ENCODE results near the gene RFX3. TPM values are rescaled to one million over a fixed set of nuclear protein-coding genes. Genes with fewer than 3 reads are reported as not detected.

The RFX3 gene
- total RNA-seq, 6 experiments from 2014 or later = 2.8 to 4.2 (median 3.5) TPM

DNA sequence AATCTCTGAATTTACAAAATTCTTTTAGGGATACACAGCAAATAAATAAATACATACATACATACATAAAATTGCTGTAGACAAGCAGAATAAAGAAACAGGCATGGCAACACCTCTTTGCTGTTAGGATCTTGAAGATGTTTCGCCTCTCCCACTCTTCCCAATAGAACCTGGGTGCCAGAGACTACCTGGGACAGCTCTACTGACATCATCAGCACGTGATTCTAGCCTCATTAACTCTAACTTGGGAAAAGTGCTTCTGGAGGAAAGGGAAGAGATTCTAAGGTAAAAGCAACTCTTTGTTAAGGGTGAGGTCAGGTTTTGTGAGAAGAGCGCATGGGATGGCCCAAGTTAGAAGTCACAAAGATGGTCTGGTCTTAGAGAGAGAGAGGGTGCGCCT lies 339.1 kb downstream of the RFX3 start:
- Mint-ChIP-seq H3K27me3 (ENCODE audit: insufficient read depth) (peaks cover 12% of the 10 kb centered on the region), H3K36me3 (ENCODE audit: low read depth) (no peaks in the 10 kb centered on the region), H3K9me3 (no peaks in the 10 kb centered on the region), H3K27ac (no peak overlapping the region), H3K4me3 (no peak overlapping the region), H3K4me1 (ENCODE audit: low read depth) (no peaks in the 10 kb centered on the region)
- TF ChIP-seq, protein P1, sequence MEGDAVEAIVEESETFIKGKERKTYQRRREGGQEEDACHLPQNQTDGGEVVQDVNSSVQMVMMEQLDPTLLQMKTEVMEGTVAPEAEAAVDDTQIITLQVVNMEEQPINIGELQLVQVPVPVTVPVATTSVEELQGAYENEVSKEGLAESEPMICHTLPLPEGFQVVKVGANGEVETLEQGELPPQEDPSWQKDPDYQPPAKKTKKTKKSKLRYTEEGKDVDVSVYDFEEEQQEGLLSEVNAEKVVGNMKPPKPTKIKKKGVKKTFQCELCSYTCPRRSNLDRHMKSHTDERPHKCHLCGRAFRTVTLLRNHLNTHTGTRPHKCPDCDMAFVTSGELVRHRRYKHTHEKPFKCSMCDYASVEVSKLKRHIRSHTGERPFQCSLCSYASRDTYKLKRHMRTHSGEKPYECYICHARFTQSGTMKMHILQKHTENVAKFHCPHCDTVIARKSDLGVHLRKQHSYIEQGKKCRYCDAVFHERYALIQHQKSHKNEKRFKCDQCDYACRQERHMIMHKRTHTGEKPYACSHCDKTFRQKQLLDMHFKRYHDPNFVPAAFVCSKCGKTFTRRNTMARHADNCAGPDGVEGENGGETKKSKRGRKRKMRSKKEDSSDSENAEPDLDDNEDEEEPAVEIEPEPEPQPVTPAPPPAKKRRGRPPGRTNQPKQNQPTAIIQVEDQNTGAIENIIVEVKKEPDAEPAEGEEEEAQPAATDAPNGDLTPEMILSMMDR (IDR thresholded peaks at IDR 0.05) = no peak
- no peak for DNase-seq

DNA sequence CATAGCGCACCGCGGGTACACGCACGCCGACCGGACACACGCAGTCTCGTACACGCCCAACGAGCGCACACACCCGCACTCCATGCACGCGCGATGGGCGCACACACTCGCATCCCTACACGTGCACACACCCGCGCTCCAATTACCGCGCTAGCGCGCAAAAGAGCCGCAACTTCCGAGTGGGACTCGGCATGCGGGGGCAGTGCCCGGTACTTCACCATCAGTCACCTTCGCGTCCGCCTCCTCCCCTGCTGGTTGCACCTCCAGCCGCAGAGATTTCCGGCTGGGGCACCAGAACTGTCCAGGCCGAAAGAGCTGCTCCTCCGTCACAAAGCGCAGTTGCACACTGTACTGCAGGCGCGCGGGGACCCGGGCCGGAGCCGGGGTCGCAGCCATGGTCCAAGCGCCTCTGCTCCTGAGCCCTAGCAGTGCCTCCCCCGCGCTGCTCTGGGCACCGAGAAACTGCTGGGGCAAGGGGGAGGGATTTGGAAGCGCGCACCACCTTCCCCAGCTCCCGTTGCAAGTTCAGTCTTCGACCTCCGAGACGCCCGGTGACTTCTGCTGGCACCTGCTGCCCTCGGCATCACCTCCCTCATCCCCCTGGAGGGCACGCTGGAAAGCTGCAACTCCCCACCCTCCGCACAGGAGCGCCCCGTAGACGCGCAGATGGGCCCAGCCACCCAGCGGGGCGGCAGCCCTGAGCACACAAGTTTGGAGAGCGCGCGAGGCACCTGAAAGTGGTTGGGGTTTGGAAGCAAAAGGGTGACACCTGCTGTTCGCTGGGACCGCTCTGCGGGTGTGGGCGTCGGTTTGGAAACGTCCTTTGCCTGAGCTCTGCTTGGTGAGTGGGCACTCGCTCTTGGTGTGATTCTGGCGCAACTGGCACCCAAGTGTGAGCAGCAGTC lies 344.5 kb downstream of the RFX3 start:
- TF ChIP-seq, protein P1 (IDR thresholded peaks at IDR 0.05) = peak; percentile 30; the same call in 1 of the 2 replicates
- H3K9me3 Mint-ChIP-seq = no peaks in the 10 kb centered on the region

DNA sequence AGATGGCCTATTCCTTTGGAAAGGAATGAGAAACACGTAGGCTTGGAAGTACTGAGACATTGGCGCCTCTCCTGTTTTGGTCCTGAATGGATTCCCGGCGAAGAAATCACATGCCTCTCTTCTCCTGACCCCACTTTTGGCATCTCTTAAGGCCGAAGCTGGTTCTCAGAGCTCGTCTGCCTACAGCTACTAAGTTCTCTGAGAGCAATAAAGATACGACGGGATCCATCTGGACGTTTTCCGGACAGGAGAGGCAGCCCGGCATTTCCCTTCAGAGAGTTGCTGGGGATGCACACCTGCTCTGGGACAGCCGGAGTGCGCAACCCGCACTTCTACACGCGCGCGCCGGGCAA lies 345.1 kb downstream of the RFX3 start:
- Mint-ChIP-seq H3K4me1 (ENCODE audit: low read depth) (peaks cover 11% of the 10 kb centered on the region), H3K36me3 (ENCODE audit: low read depth) (no peaks in the 10 kb centered on the region), H3K4me3 (no peak overlapping the region), H3K27ac (no peak overlapping the region), H3K9me3 (no peaks in the 10 kb centered on the region), H3K27me3 (ENCODE audit: insufficient read depth) (peaks cover 24% of the 10 kb centered on the region)
- TF ChIP-seq, protein P1 (IDR thresholded peaks at IDR 0.05) = no peak
- no peak for DNase-seq

More for the DNA sequence above, 344.5 kb downstream of the RFX3 start:
- DNase-seq = no peak
- H3K4me3 Mint-ChIP-seq = no peak overlapping the region
- peaks cover 11% of the 10 kb centered on the region for H3K4me1 Mint-ChIP-seq (ENCODE audit: low read depth)
- H3K27ac Mint-ChIP-seq = no peak overlapping the region
- no peaks in the 10 kb centered on the region for H3K36me3 Mint-ChIP-seq (ENCODE audit: low read depth)
- peaks cover 24% of the 10 kb centered on the region for H3K27me3 Mint-ChIP-seq (ENCODE audit: insufficient read depth)

DNA sequence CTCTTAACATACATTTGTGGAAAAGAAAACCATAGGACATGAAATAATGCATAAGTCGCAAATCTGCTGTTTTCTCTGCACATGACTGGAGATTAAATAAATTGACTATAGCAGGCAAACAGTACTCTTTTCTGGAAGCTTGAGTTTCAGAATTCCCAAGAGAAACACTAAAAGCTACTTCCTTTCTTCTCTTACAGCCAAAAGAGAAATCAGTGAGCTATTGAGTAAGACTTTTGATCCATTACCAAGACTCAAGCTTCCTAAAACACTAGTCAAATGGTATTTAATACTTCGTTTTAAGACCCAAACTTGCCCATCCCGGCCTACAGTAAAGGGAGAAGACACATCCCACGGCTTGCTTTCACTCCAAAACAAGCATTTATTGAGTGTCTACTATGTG lies 346.1 kb downstream of the RFX3 start:
- Mint-ChIP-seq H3K36me3 (ENCODE audit: low read depth) (no peaks in the 10 kb centered on the region), H3K27ac (no peak overlapping the region), H3K27me3 (ENCODE audit: insufficient read depth) (peaks cover 27% of the 10 kb centered on the region), H3K4me3 (no peak overlapping the region), H3K9me3 (no peaks in the 10 kb centered on the region), H3K4me1 (ENCODE audit: low read depth) (peaks cover 11% of the 10 kb centered on the region)
- no peak for DNase-seq
- TF ChIP-seq, protein P1 (IDR thresholded peaks at IDR 0.05) = no peak

DNA sequence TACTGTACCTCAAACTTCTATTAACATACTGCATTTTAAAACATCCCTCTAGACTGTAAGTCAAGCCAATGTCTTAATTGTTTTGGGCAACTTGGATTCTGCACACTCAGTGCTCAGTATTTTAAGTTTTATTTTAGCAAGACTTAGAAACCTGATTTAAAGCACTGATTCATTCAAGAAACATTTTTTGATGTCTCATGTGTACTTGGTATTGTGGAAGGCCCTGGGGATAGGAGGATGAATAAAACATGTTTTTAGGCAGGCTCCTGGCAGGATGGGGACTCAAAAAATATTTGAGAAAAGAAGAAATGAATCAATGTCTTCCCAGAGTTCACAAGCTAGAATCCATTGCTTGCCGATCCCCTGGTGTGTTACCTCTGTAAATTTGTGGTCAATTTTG lies 347.9 kb downstream of the RFX3 start:
- H3K4me3 Mint-ChIP-seq = no peak overlapping the region
- DNase-seq = peak; percentile 38
- no peaks in the 10 kb centered on the region for H3K9me3 Mint-ChIP-seq
- no peak overlapping the region for H3K27ac Mint-ChIP-seq
- H3K27me3 Mint-ChIP-seq (ENCODE audit: insufficient read depth) = peaks cover 24% of the 10 kb centered on the region
- peaks cover 11% of the 10 kb centered on the region for H3K4me1 Mint-ChIP-seq (ENCODE audit: low read depth)
- H3K36me3 Mint-ChIP-seq (ENCODE audit: low read depth) = no peaks in the 10 kb centered on the region
- TF ChIP-seq, protein P1 (IDR thresholded peaks at IDR 0.05) = no peak
